RWPE2 (cell line): ENCODE results near the gene OMP.

Experiments used
- ATAC-seq: fragments of 200-7000 bp; cut with Tn5 transposase; 3 replicates; pipeline ENCODE4 v1.9.1; 2021; ENCODE audit warnings: low read depth
- DNase-seq: peaks from one replicate; pipeline ENCODE4 v3.0.0-alpha.2; 2020; ENCODE audit warnings: low spot score
- H3K27ac ChIP-seq: fragments of 450-650 bp; 2 replicates; pipeline ENCODE4 v1.5.1; 2017; ENCODE audit warnings: mild to moderate bottlenecking; ENCODE audit not compliant: poor library complexity, severe bottlenecking
- H3K27me3 ChIP-seq: fragments of 250-450 bp; sonication (Bioruptor Pico); 2 replicates; pipeline ENCODE4 v1.5.1; 2021; ENCODE audit warnings: mild to moderate bottlenecking, moderate library complexity; ENCODE audit not compliant: insufficient read depth, poor library complexity, severe bottlenecking
- H3K36me3 ChIP-seq: fragments of 250-450 bp; sonication (Bioruptor Pico); 2 replicates; pipeline ENCODE4 v1.5.1; 2020; ENCODE audit warnings: low read depth, mild to moderate bottlenecking, moderate library complexity
- H3K4me1 ChIP-seq: fragments of 250-450 bp; sonication (Bioruptor Pico); 2 replicates; pipeline ENCODE4 v1.5.1; 2021; ENCODE audit warnings: mild to moderate bottlenecking, moderate library complexity; ENCODE audit not compliant: insufficient read depth, poor library complexity, severe bottlenecking
- H3K4me3 ChIP-seq: fragments of 250-450 bp; sonication (Bioruptor Pico); 2 replicates; pipeline ENCODE4 v1.5.1; 2021; ENCODE audit warnings: mild to moderate bottlenecking, moderate library complexity; ENCODE audit not compliant: severe bottlenecking
- H3K9me3 ChIP-seq: fragments of 250-450 bp; sonication (Bioruptor Pico); 2 replicates; pipeline ENCODE4 v1.5.1; 2021; ENCODE audit warnings: mild to moderate bottlenecking, moderate library complexity; ENCODE audit not compliant: severe bottlenecking
- TF ChIP-seq, protein P1 (sequence below): fragments of 450-650 bp; IDR thresholded peaks from one replicate; pipeline ENCODE4 v1.5.1; 2017; ENCODE audit warnings: mild to moderate bottlenecking, moderate library complexity; ENCODE audit not compliant: poor library complexity, severe bottlenecking

OMP gene

DNA sequence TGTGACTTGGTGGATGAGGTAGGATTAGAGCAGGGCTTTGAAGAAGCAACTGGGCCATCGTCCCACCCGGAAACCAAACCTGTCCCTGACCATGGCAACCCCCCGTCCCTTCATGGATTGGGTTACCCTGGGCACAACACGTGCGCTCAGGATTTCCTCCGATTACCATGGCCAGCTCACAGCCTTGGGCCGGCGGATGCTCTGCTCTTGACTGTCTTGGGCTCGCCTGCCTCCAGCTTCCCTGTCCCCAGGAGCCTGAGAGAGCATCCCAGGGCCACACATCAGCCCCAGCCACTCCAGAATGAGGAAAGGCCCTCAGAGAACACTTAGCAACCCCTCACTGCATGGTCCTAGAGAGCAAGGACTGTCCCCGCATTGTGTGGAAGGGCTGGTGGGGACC, 48.2 kb downstream of the OMP start:
- no peak overlapping the region for H3K4me3 ChIP-seq
- TF ChIP-seq, protein P1, sequence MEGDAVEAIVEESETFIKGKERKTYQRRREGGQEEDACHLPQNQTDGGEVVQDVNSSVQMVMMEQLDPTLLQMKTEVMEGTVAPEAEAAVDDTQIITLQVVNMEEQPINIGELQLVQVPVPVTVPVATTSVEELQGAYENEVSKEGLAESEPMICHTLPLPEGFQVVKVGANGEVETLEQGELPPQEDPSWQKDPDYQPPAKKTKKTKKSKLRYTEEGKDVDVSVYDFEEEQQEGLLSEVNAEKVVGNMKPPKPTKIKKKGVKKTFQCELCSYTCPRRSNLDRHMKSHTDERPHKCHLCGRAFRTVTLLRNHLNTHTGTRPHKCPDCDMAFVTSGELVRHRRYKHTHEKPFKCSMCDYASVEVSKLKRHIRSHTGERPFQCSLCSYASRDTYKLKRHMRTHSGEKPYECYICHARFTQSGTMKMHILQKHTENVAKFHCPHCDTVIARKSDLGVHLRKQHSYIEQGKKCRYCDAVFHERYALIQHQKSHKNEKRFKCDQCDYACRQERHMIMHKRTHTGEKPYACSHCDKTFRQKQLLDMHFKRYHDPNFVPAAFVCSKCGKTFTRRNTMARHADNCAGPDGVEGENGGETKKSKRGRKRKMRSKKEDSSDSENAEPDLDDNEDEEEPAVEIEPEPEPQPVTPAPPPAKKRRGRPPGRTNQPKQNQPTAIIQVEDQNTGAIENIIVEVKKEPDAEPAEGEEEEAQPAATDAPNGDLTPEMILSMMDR, result no peak
- no peaks in the 10 kb centered on the region for H3K9me3 ChIP-seq
- no peaks in the 10 kb centered on the region for H3K36me3 ChIP-seq
- no peak for DNase-seq
- H3K4me1 ChIP-seq, result no peaks in the 10 kb centered on the region
- H3K27me3 ChIP-seq, result no peaks in the 10 kb centered on the region
- no peak overlapping the region for H3K27ac ChIP-seq
- no peak for ATAC-seq

DNA sequence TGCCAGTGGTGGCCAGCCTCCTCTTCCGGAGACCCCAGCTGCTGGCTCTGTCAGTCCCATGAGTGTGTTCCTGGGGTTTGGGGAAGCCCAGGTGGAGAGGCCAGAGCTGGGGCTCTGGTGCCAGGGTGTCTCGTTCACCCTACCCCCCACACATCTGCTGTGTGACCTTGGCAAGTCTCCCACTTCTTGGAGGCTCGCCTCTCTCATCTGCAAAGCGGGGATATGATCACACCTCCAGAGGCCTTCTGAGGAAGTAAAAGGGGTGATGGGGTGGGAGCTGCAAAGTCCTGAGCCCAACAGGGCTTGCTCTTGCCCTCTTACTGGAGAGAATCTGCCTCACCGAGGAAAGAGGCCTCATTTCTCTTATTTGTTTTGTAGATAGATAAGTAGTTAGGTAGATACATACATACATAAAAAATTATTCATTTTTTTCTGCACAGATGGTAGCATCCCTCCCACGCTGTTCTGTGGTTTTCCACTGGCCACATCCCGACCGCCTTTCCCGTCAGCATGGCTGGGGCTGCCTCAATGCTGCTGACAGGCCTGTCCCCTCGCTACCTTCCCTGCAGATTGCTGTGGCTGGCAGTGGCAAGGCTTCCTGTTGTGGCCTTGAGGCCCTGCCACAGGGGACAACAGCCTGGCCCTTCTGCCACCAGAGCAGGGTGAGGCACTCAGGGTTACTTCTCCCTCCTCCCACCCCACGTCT, 49.3 kb downstream of the OMP start:
- no peak overlapping the region for H3K4me3 ChIP-seq
- H3K27me3 ChIP-seq, result no peaks in the 10 kb centered on the region
- DNase-seq, result no peak
- H3K36me3 ChIP-seq, result no peaks in the 10 kb centered on the region
- no peaks in the 10 kb centered on the region for H3K4me1 ChIP-seq
- no peak for ATAC-seq
- H3K9me3 ChIP-seq, result no peaks in the 10 kb centered on the region
- TF ChIP-seq, protein P1, result no peak
- H3K27ac ChIP-seq, result no peak overlapping the region

DNA sequence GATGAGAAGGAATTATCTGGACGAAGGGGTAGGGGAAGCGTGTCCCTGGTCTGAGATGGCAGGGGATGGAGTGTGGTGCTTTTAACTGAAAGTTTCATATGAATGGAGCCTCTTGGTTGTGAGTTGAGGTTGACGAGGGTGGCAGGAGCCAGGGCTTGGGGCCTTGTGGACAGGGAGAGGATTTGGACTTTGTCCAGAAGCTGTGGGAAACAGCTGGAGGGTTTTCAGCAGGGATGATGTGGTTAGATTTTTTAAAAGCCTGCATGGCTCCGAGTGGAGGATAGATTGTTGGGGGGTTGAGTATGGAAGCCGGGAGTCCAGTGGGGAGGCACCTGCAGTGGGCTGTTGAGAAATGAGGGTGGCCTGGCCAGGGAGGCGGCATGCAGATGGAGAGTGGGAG, 50.2 kb downstream of the OMP start:
- DNase-seq (no peak), ATAC-seq (no peak)
- Histone ChIP-seq H3K27ac (no peak overlapping the region), H3K4me1 (no peaks in the 10 kb centered on the region), H3K27me3 (no peaks in the 10 kb centered on the region), H3K36me3 (no peaks in the 10 kb centered on the region), H3K9me3 (no peaks in the 10 kb centered on the region), H3K4me3 (no peak overlapping the region)
- TF ChIP-seq, protein P1, result no peak
